Trophoblast cell (in vitro differentiated cells and primary cell): ENCODE results near the gene TYMP.

Experiments
- DNase-seq, 2 donors: peaks; one replicate each; pipeline ENCODE4 v3.0.0-alpha.2; 2016
- H2AFZ ChIP-seq: 2 replicates; pipeline ENCODE4 v1.6.1; 2013; ENCODE audit warnings: low read length, moderate library complexity, mild to moderate bottlenecking; ENCODE audit not compliant: insufficient read depth, poor library complexity
- H2AK5ac ChIP-seq: 2 replicates; pipeline ENCODE4 v1.6.1; 2013; ENCODE audit warnings: mild to moderate bottlenecking, low read length
- H2BK120ac ChIP-seq: 2 replicates; pipeline ENCODE4 v1.6.1; 2013; ENCODE audit warnings: low read length, mild to moderate bottlenecking, moderate library complexity; ENCODE audit not compliant: insufficient read depth, poor library complexity
- H2BK12ac ChIP-seq: 2 replicates; pipeline ENCODE4 v1.6.1; 2013; ENCODE audit warnings: mild to moderate bottlenecking, low read length, moderate library complexity
- H2BK5ac ChIP-seq: 2 replicates; pipeline ENCODE4 v1.6.1; 2013; ENCODE audit warnings: low read length, low read depth, moderate library complexity, mild to moderate bottlenecking; ENCODE audit not compliant: poor library complexity
- H3K14ac ChIP-seq: 2 replicates; pipeline ENCODE4 v1.6.1; 2013; ENCODE audit warnings: mild to moderate bottlenecking, low read length
- H3K18ac ChIP-seq: 2 replicates; pipeline ENCODE4 v1.6.1; 2013; ENCODE audit warnings: mild to moderate bottlenecking, low read length
- H3K23ac ChIP-seq: 2 replicates; pipeline ENCODE4 v1.6.1; 2013; ENCODE audit warnings: low read length
- H3K27ac ChIP-seq: 2 replicates; pipeline ENCODE4 v1.5.1; 2013; ENCODE audit warnings: low read depth, mild to moderate bottlenecking, inconsistent platforms, low read length, moderate library complexity
- H3K27me3 ChIP-seq: 2 replicates; pipeline ENCODE4 v1.6.1; 2013; ENCODE audit warnings: inconsistent platforms, mild to moderate bottlenecking, low read length, moderate library complexity; ENCODE audit not compliant: insufficient read depth
- H3K36me3 ChIP-seq, 2 experiments: 1 replicate in 1 of 2; 2 replicates in 1 of 2; pipeline ENCODE4 v1.6.1; 2013; ENCODE audit warnings: low read length in 2 of 2, mild to moderate bottlenecking in 2 of 2, moderate library complexity in 1 of 2; ENCODE audit not compliant: insufficient read depth in 2 of 2, control insufficient read depth in 1 of 2
- H3K4ac ChIP-seq: 2 replicates; pipeline ENCODE4 v1.6.1; 2013; ENCODE audit warnings: low read depth, mild to moderate bottlenecking, low read length, moderate library complexity
- H3K4me1 ChIP-seq, 2 experiments: 1 replicate in 1 of 2; 2 replicates in 1 of 2; pipeline ENCODE4 v1.6.1; 2013; ENCODE audit warnings: low read length in 2 of 2, mild to moderate bottlenecking in 2 of 2, moderate library complexity in 1 of 2; ENCODE audit not compliant: insufficient read depth in 2 of 2, control insufficient read depth in 1 of 2
- H3K4me2 ChIP-seq: 2 replicates; pipeline ENCODE4 v1.6.1; 2013; ENCODE audit warnings: inconsistent platforms, mild to moderate bottlenecking, low read length, moderate library complexity
- H3K4me3 ChIP-seq: 2 replicates; pipeline ENCODE4 v1.5.1; 2013; ENCODE audit warnings: mild to moderate bottlenecking, low read depth, low read length, inconsistent platforms
- H3K79me1 ChIP-seq: one replicate; pipeline ENCODE4 v1.6.1; 2013; ENCODE audit warnings: low read length
- H3K79me2 ChIP-seq: 2 replicates; pipeline ENCODE4 v1.6.1; 2013; ENCODE audit warnings: low read length, mild to moderate bottlenecking; ENCODE audit not compliant: control insufficient read depth, insufficient read depth, poor library complexity
- H3K9ac ChIP-seq: 2 replicates; pipeline ENCODE4 v1.6.1; 2013; ENCODE audit warnings: mild to moderate bottlenecking, low read length
- H3K9me3 ChIP-seq: 2 replicates; pipeline ENCODE4 v1.6.1; 2013; ENCODE audit warnings: low read depth, mild to moderate bottlenecking, control low read depth, inconsistent platforms, low read length; ENCODE audit not compliant: insufficient read depth
- H4K12ac ChIP-seq: 2 replicates; pipeline ENCODE4 v1.6.1; 2013; ENCODE audit warnings: low read depth, mild to moderate bottlenecking, low read length, moderate library complexity
- H4K8ac ChIP-seq: 2 replicates; pipeline ENCODE4 v1.6.1; 2013; ENCODE audit warnings: low read depth, mild to moderate bottlenecking, low read length, moderate library complexity
- H4K91ac ChIP-seq: one replicate; pipeline ENCODE4 v1.6.1; 2013; ENCODE audit warnings: low read depth, mild to moderate bottlenecking, low read length, moderate library complexity
- WGBS: extraction: QIAGEN DNeasy Blood & Tissue Kit; methylation state at CpG from one replicate; pipeline ENCODE4 v1.1.7; 2013; ENCODE audit warnings: missing lambda C conversion rate; ENCODE audit not compliant: insufficient read length, insufficient coverage; ENCODE audit errors: extremely low coverage; 5-methylcytosine and 5-hydroxymethylcytosine counted together

The TYMP gene

GRCh38 chr22:50564289-50564688 lies 34.5 kb upstream of the TYMP start:
- WGBS, result no CpG with 5 or more reads among the region's 11 CpGs

GRCh38 chr22:50563413-50564160 lies 33.8 kb upstream of the TYMP start:
- Histone ChIP-seq H3K79me1 (peaks cover 1% of the 10 kb centered on the region), H3K18ac (peak overlapping the region; percentile 5), H3K4me3 (peak overlapping the region; percentile 50), H4K12ac (no peak overlapping the region), H3K4me1 (peaks cover 5 to 8% of the 10 kb centered on the region in 2 experiments), H2AK5ac (no peak overlapping the region), H3K4ac (no peak overlapping the region), H2BK12ac (no peak overlapping the region), H4K8ac (peak overlapping the region; percentile 55), H3K4me2 (peak overlapping the region; percentile 93), H2BK5ac (no peak overlapping the region), H2AFZ (peak overlapping the region; percentile 51), H3K27ac (no peak overlapping the region), H3K14ac (peak overlapping the region; percentile 24), H4K91ac (peak overlapping the region; percentile 9), H3K23ac (no peak overlapping the region), H3K9me3 (no peaks in the 10 kb centered on the region), H3K27me3 (no peaks in the 10 kb centered on the region), H3K36me3 (peaks cover 5 to 7% of the 10 kb centered on the region in 2 experiments), H3K79me2 (no peaks in the 10 kb centered on the region), H3K9ac (peak overlapping the region; percentile 1), H2BK120ac (no peak overlapping the region)
- DNase-seq, result peak in 1 of 2 donors; percentile 4
- no CpG with 5 or more reads among the region's 17 CpGs for WGBS

More at GRCh38 chr22:50564289-50564688, 34.5 kb upstream of the TYMP start:
- no peak overlapping the region for H2AK5ac ChIP-seq
- no peak overlapping the region for H2AFZ ChIP-seq
- H3K4ac ChIP-seq, result no peak overlapping the region
- H3K23ac ChIP-seq, result no peak overlapping the region
- no peak overlapping the region for H3K14ac ChIP-seq
- no peak overlapping the region for H3K4me3 ChIP-seq
- H4K8ac ChIP-seq, result no peak overlapping the region
- no peak overlapping the region for H2BK120ac ChIP-seq
- no peak overlapping the region for H3K18ac ChIP-seq
- H3K4me1 ChIP-seq, result peaks cover 5 to 8% of the 10 kb centered on the region in 2 experiments
- H3K27me3 ChIP-seq, result no peaks in the 10 kb centered on the region
- H3K36me3 ChIP-seq, result peaks cover 12 to 14% of the 10 kb centered on the region in 2 experiments
- H3K9ac ChIP-seq, result no peak overlapping the region
- no peak overlapping the region for H2BK5ac ChIP-seq
- no peaks in the 10 kb centered on the region for H3K9me3 ChIP-seq
- no peak overlapping the region for H3K27ac ChIP-seq
- no peak overlapping the region for H2BK12ac ChIP-seq
- DNase-seq, result peak; percentile 79 to 81
- H3K79me2 ChIP-seq, result no peaks in the 10 kb centered on the region
- H4K12ac ChIP-seq, result no peak overlapping the region
- no peak overlapping the region for H4K91ac ChIP-seq
- no peak overlapping the region for H3K4me2 ChIP-seq
- peaks cover 1% of the 10 kb centered on the region for H3K79me1 ChIP-seq

GRCh38 chr22:50562523-50563412 lies 33.0 kb upstream of the TYMP start, which contains the start of gene SYCE3:
TSS of gene SYCE3 (minus strand) at chr22:50562919. CDS start at chr22:50556405, 6,514 bp downstream.
- H3K27ac ChIP-seq, result no peak within 1 kb of the TSS
- H3K4ac ChIP-seq, result no peak within 1 kb of the TSS
- H4K12ac ChIP-seq, result peak within 1 kb of the TSS; percentile 83
- H3K18ac ChIP-seq, result peak within 1 kb of the TSS; percentile 5
- no peaks in the 10 kb centered on the region for H3K9me3 ChIP-seq
- H2BK120ac ChIP-seq, result no peak within 1 kb of the TSS
- H2AK5ac ChIP-seq, result no peak within 1 kb of the TSS
- peaks cover 1% of the 10 kb centered on the region for H3K79me1 ChIP-seq
- H3K4me3 ChIP-seq, result peak within 1 kb of the TSS; percentile 50
- H2BK5ac ChIP-seq, result no peak within 1 kb of the TSS
- peak within 1 kb of the TSS; percentile 1 for H3K9ac ChIP-seq
- peaks cover 1 to 3% of the 10 kb centered on the region in 2 experiments for H3K36me3 ChIP-seq
- DNase-seq, result peak; percentile 97 to 99
- H3K4me2 ChIP-seq, result peak within 1 kb of the TSS; percentile 93
- peak within 1 kb of the TSS; percentile 69 for H2AFZ ChIP-seq
- H2BK12ac ChIP-seq, result no peak within 1 kb of the TSS
- peak within 1 kb of the TSS; percentile 69 for H4K8ac ChIP-seq
- no peaks in the 10 kb centered on the region for H3K79me2 ChIP-seq
- no peak within 1 kb of the TSS for H3K23ac ChIP-seq
- H3K27me3 ChIP-seq, result no peaks in the 10 kb centered on the region
- H3K14ac ChIP-seq, result peak within 1 kb of the TSS; percentile 24
- H3K4me1 ChIP-seq, result peaks cover 5 to 8% of the 10 kb centered on the region in 2 experiments
- H4K91ac ChIP-seq, result peak within 1 kb of the TSS; percentile 56
- WGBS, result no CpG with 5 or more reads among the region's 61 CpGs
